H9 (cell line): Measurements from ENCODE around the gene NRG3. TPM values are rescaled to one million over a fixed set of nuclear protein-coding genes. Genes with fewer than 3 reads are reported as not detected.

Experiments used
- DNase-seq: peaks from one replicate; pipeline ENCODE4 v3.0.0-alpha.2; 2017
- H2AFZ ChIP-seq: one replicate; pipeline ENCODE4 v1.6.1; 2013; ENCODE audit warnings: mild to moderate bottlenecking, low read length, control low read depth, moderate library complexity
- H2AK5ac ChIP-seq: 2 replicates; pipeline ENCODE4 v1.6.1; 2013; ENCODE audit warnings: low read length, control low read depth, mixed read lengths; ENCODE audit not compliant: insufficient read length
- H2BK120ac ChIP-seq: one replicate; pipeline ENCODE4 v1.6.1; 2013; ENCODE audit warnings: low read depth, mild to moderate bottlenecking, low read length, control low read depth, inconsistent platforms; ENCODE audit not compliant: poor library complexity, severe bottlenecking
- H2BK12ac ChIP-seq: 2 replicates; pipeline ENCODE4 v1.6.1; 2013; ENCODE audit warnings: low read length, control low read depth, mixed read lengths, low read depth; ENCODE audit not compliant: insufficient read length
- H2BK15ac ChIP-seq: 2 replicates; pipeline ENCODE4 v1.6.1; 2013; ENCODE audit warnings: low read depth, low read length, control low read depth
- H2BK20ac ChIP-seq: one replicate; pipeline ENCODE4 v1.6.1; 2013; ENCODE audit warnings: low read depth, mild to moderate bottlenecking, low read length, control low read depth, inconsistent platforms; ENCODE audit not compliant: poor library complexity, severe bottlenecking
- H2BK5ac ChIP-seq: 2 replicates; pipeline ENCODE4 v1.6.1; 2013; ENCODE audit warnings: low read length, control low read depth, mixed read lengths; ENCODE audit not compliant: insufficient read length
- H3K14ac ChIP-seq: 2 replicates; pipeline ENCODE4 v1.6.1; 2013; ENCODE audit warnings: low read length, control low read depth; ENCODE audit not compliant: insufficient read depth
- H3K18ac ChIP-seq: 2 replicates; pipeline ENCODE4 v1.6.1; 2013; ENCODE audit warnings: low read depth, mild to moderate bottlenecking, mixed read lengths, low read length, control low read depth; ENCODE audit not compliant: insufficient read length
- H3K23ac ChIP-seq: 2 replicates; pipeline ENCODE4 v1.6.1; 2013; ENCODE audit warnings: low read length, control low read depth, mixed read lengths, low read depth; ENCODE audit not compliant: insufficient read length
- H3K23me2 ChIP-seq: 2 replicates; pipeline ENCODE4 v1.6.1; 2013; ENCODE audit warnings: low read depth, mild to moderate bottlenecking, mixed read lengths, low read length, control low read depth; ENCODE audit not compliant: insufficient read length, poor library complexity, severe bottlenecking
- H3K27ac ChIP-seq: 2 replicates; pipeline ENCODE4 v1.5.1; 2013; ENCODE audit warnings: low read length, control low read depth, mixed read lengths, low read depth; ENCODE audit not compliant: insufficient read length
- H3K27me3 ChIP-seq: 2 replicates; pipeline ENCODE4 v1.6.1; 2013; ENCODE audit warnings: low read length, control low read depth, inconsistent platforms; ENCODE audit not compliant: insufficient read depth
- H3K4ac ChIP-seq: 2 replicates; pipeline ENCODE4 v1.6.1; 2013; ENCODE audit warnings: low read depth, mild to moderate bottlenecking, control low read depth, inconsistent platforms, low read length, moderate library complexity
- H3K4me1 ChIP-seq: 2 replicates; pipeline ENCODE4 v1.6.1; 2013; ENCODE audit warnings: low read length, control low read depth, inconsistent platforms; ENCODE audit not compliant: insufficient read depth
- H3K4me2 ChIP-seq: 2 replicates; pipeline ENCODE4 v1.6.1; 2013; ENCODE audit warnings: low read length, control low read depth, mixed read lengths; ENCODE audit not compliant: insufficient read length, insufficient read depth
- H3K56ac ChIP-seq: 2 replicates; pipeline ENCODE4 v1.6.1; 2013; ENCODE audit warnings: low read depth, mild to moderate bottlenecking, mixed read lengths, low read length, control low read depth; ENCODE audit not compliant: insufficient read length
- H3K79me1 ChIP-seq: 2 replicates; pipeline ENCODE4 v1.6.1; 2013; ENCODE audit warnings: low read depth, mild to moderate bottlenecking, moderate library complexity, low read length, control low read depth, inconsistent platforms; ENCODE audit not compliant: insufficient read depth, poor library complexity, severe bottlenecking
- H3K79me2 ChIP-seq: 2 replicates; pipeline ENCODE4 v1.6.1; 2013; ENCODE audit warnings: low read length, control low read depth, inconsistent platforms; ENCODE audit not compliant: insufficient read depth
- H3K9ac ChIP-seq: 2 replicates; pipeline ENCODE4 v1.6.1; 2013; ENCODE audit warnings: low read length, control low read depth, mixed read lengths; ENCODE audit not compliant: insufficient read length; ENCODE audit errors: extremely low read depth
- H3K9me3 ChIP-seq: one replicate; pipeline ENCODE4 v1.6.1; 2013; ENCODE audit warnings: low read depth, low read length, inconsistent platforms; ENCODE audit not compliant: control insufficient read depth
- H3T11ph ChIP-seq: one replicate; pipeline ENCODE4 v1.6.1; 2013; ENCODE audit warnings: mild to moderate bottlenecking, low read length, control low read depth, inconsistent platforms
- H4K20me1 ChIP-seq: one replicate; pipeline ENCODE4 v1.6.1; 2013; ENCODE audit not compliant: control insufficient read depth, insufficient read length, insufficient read depth
- H4K5ac ChIP-seq: 2 replicates; pipeline ENCODE4 v1.6.1; 2013; ENCODE audit warnings: low read depth, mild to moderate bottlenecking, mixed read lengths, low read length, control low read depth; ENCODE audit not compliant: insufficient read length
- H4K8ac ChIP-seq: replicated peaks from 2 replicates; pipeline ENCODE4 v1.6.1; 2013; ENCODE audit warnings: low read length, control low read depth, mixed read lengths, low read depth; ENCODE audit not compliant: insufficient read length
- H4K91ac ChIP-seq: 2 replicates; pipeline ENCODE4 v1.6.1; 2013; ENCODE audit warnings: low read depth, mild to moderate bottlenecking, moderate library complexity, mixed read lengths, low read length, control low read depth; ENCODE audit not compliant: insufficient read length
- H3K27ac Mint-ChIP-seq, 3 experiments: 2 replicates in 2 of 3; 3 replicates in 1 of 3; pipeline ENCODE4 v1.8.0; 2020 to 2021; ENCODE audit warnings: mixed read lengths in 3 of 3, mild to moderate bottlenecking in 1 of 3, moderate library complexity in 1 of 3
- H3K27me3 Mint-ChIP-seq: 2 replicates; pipeline ENCODE4 v1.8.0; 2021; ENCODE audit warnings: low read depth, mild to moderate bottlenecking, moderate library complexity, mixed read lengths
- H3K36me3 Mint-ChIP-seq, 3 experiments: 2 replicates in 2 of 3; 3 replicates in 1 of 3; pipeline ENCODE4 v1.8.0; 2020 to 2021; ENCODE audit warnings: low read depth in 3 of 3, mixed read lengths in 3 of 3; ENCODE audit not compliant: insufficient read depth in 1 of 3
- H3K4me1 Mint-ChIP-seq, 2 experiments: 2 replicates each; pipeline ENCODE4 v1.8.0; 2020; ENCODE audit warnings: mixed read lengths in 2 of 2
- H3K4me3 Mint-ChIP-seq, 2 experiments: 2 replicates in 1 of 2; 3 replicates in 1 of 2; pipeline ENCODE4 v1.8.0; 2020 to 2021; ENCODE audit warnings: mild to moderate bottlenecking in 2 of 2, mixed read lengths in 2 of 2, moderate library complexity in 1 of 2
- H3K9me3 Mint-ChIP-seq, 2 experiments: 2 replicates in 1 of 2; 3 replicates in 1 of 2; pipeline ENCODE4 v1.8.0; 2020; ENCODE audit warnings: mild to moderate bottlenecking in 2 of 2, mixed read lengths in 2 of 2, moderate library complexity in 1 of 2
- CTCF ChIP-seq: fragments of 200-600 bp; sonication (generic); conservative IDR thresholded peaks from 3 replicates; pipeline ENCODE4 v1.8.0; 2021; ENCODE audit warnings: antibody characterized with exemption, mild to moderate bottlenecking
- WGBS: extraction: QIAGEN DNeasy Blood & Tissue Kit; methylation state at CpG from one replicate; pipeline ENCODE4 v1.1.7; 2013; ENCODE audit warnings: missing lambda C conversion rate, low lambda C conversion rate, mixed read lengths; ENCODE audit not compliant: insufficient read length; ENCODE audit errors: extremely low coverage; 5-methylcytosine and 5-hydroxymethylcytosine counted together
- total RNA-seq: library from RNA; stranded (reverse); gene quantifications from 2 replicates; pipeline ENCODE4 v1.2.1, GENCODE V29; 2021

NRG3 gene
- total RNA-seq, 1 experiment from 2014 or later = 1.6 TPM

DNA sequence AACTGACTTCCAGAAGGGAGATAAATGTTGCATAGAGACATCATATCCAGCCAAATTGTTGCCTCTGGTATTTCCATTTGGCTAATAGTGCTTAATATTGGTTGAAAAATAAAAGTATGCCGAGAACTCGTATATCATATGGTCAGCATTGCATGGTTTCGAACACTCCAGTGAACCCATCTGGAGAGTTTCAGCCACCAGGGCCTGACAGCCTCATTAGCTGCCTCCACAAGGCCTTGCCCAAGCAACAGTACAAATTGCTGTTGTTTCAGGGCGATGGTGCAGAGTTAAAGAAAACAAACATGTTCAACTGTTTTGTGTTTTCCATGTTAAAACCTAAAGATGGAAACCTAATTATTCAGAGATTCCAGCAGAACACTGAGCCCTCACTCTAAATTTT lies 28.5 kb downstream of the NRG3 start:
- Histone ChIP-seq H3K4me2 (no peak overlapping the region), H2BK12ac (no peak overlapping the region), H3K4me1 (peaks cover 5% of the 10 kb centered on the region; the same call in 1 of the 2 replicates), H2AFZ (no peak overlapping the region), H3K27me3 (no peaks in the 10 kb centered on the region; the same call in 1 of the 2 replicates), H3K14ac (no peak overlapping the region), H3K27ac (no peak overlapping the region), H3T11ph (no peak overlapping the region), H4K5ac (no peak overlapping the region), H3K23ac (no peak overlapping the region), H2AK5ac (no peak overlapping the region), H4K8ac (no peak overlapping the region), H2BK5ac (no peak overlapping the region), H3K9ac (no peak overlapping the region), H3K23me2 (no peaks in the 10 kb centered on the region), H4K91ac (no peak overlapping the region), H2BK120ac (no peak overlapping the region), H4K20me1 (no peaks in the 10 kb centered on the region), H3K4ac (no peak overlapping the region), H3K79me2 (no peaks in the 10 kb centered on the region), H3K56ac (no peak overlapping the region), H2BK15ac (no peak overlapping the region), H3K18ac (no peak overlapping the region), H3K79me1 (no peaks in the 10 kb centered on the region), H2BK20ac (no peak overlapping the region), H3K9me3 (no peaks in the 10 kb centered on the region)
- Mint-ChIP-seq H3K9me3 (no peaks in the 10 kb centered on the region), H3K4me3 (no peak overlapping the region), H3K36me3 (no peaks in the 10 kb centered on the region), H3K27ac (no peak overlapping the region), H3K27me3 (no peaks in the 10 kb centered on the region), H3K4me1 (peaks cover 25 to 38% of the 10 kb centered on the region in 2 experiments)
- WGBS = no CpG with 5 or more reads among the region's 4 CpGs
- no peak for TF ChIP-seq CTCF
- DNase-seq = no peak
